GM19452 (cell line): Measurements from ENCODE around the gene PDSS1.
"Not testable (repeated sequence)": the region's sequence is repeated elsewhere in the genome, so short reads cannot be mapped to it uniquely, and the experiment has no call there.

ENCODE experiments used
- ATAC-seq: cut with Tn5 transposase; IDR thresholded peaks from one replicate; pipeline ENCODE4 v1.9.1; 2021; ENCODE audit not compliant: unreplicated experiment

PDSS1 gene

GRCh38 chr10:26738301-26738911 lies 40.9 kb downstream of the PDSS1 start:
- ATAC-seq, result no peak

- ATAC-seq, result peak; percentile 41
These were observed 41.6 kb downstream of the PDSS1 start for GRCh38 chr10:26739071-26739631.

- ATAC-seq, result no peak
These were observed 43.9 kb downstream of the PDSS1 start for GRCh38 chr10:26741368-26741767.

GRCh38 chr10:26743091-26743490 lies 45.6 kb downstream of the PDSS1 start:
- no peak for ATAC-seq

GRCh38 chr10:26743841-26744240 lies 46.3 kb downstream of the PDSS1 start:
- ATAC-seq, result no peak

- no peak for ATAC-seq
These were observed 48.6 kb downstream of the PDSS1 start for GRCh38 chr10:26746061-26746460.

GRCh38 chr10:26755443-26755903 lies 58.0 kb downstream of the PDSS1 start:
- peak; percentile 89 for ATAC-seq

GRCh38 chr10:26759008-26759407 lies 61.5 kb downstream of the PDSS1 start:
- no peak for ATAC-seq

- no peak for ATAC-seq
These were observed 68.0 kb downstream of the PDSS1 start for GRCh38 chr10:26765549-26765948.

- ATAC-seq, result no peak
These were observed 72.6 kb downstream of the PDSS1 start for GRCh38 chr10:26770069-26770468.

- no peak for ATAC-seq
These were observed 76.1 kb downstream of the PDSS1 start for GRCh38 chr10:26773633-26774032.

- no peak for ATAC-seq
These were observed 78.8 kb downstream of the PDSS1 start for GRCh38 chr10:26776258-26776657.

GRCh38 chr10:26777686-26778085 lies 80.2 kb downstream of the PDSS1 start:
- no peak for ATAC-seq

GRCh38 chr10:26779176-26779860 lies 81.8 kb downstream of the PDSS1 start:
- no peak for ATAC-seq

GRCh38 chr10:26780106-26780792 lies 82.7 kb downstream of the PDSS1 start:
- peak; percentile 35 for ATAC-seq

- peak; percentile 47 for ATAC-seq
These were observed 83.5 kb downstream of the PDSS1 start for GRCh38 chr10:26780793-26781601.

- peak; percentile 3 for ATAC-seq
These were observed 84.3 kb downstream of the PDSS1 start for GRCh38 chr10:26781797-26782196.

GRCh38 chr10:26787362-26787761 lies 89.9 kb downstream of the PDSS1 start:
- ATAC-seq, result no peak

GRCh38 chr10:26789779-26790178 lies 92.3 kb downstream of the PDSS1 start:
- ATAC-seq, result not testable (repeated sequence)

GRCh38 chr10:26790221-26790995 lies 92.9 kb downstream of the PDSS1 start:
- no peak for ATAC-seq
